ENCODE results near the gene TMED10.
"Not testable (repeated sequence)": the region's sequence is repeated elsewhere in the genome, so short reads cannot be mapped to it uniquely, and the experiment has no call there.

Gene TMED10

DNA sequence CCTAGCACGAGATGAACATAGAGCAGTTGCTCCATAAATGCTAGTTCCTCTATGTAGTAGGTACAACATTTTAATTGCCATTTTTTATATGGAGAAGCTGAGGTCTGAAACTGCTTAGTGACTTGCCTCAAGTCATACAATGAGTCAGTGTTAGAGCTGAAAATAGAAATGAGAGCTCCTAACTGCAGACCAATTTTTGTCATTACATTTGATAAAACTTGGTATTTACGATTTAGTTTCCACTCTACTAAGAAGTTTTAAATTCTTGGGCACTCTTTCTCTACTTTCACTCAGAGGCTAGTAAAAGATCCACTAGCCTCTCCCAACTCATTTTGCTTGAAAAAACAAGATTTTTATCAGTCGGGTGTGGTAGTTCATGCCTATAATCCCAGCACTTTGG, 8.1 kb upstream of the TMED10 start:
- no peak overlapping the region for H3K27ac ChIP-seq (ENCODE audit: low read depth, low read length)

DNA sequence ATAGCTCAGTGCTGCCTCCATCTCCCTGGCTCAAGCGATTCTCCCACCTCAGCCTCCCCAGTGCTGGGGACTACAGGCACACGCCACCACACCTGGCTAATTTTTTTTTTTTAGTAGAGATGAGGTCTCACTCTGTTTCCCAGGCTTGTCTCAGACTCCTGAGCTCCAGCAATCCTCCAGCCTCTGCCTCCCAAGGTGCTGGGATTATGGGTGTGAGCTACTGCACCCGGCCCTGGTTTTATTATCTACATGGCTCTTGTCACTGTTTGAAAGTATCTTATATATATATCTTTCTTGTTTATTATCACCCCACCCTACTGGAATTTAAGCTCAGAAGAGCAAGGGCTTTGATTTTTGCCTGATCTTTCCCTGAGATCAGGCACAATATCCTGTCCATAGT, 7.6 kb upstream of the TMED10 start:
- Histone ChIP-seq H2BK5ac (ENCODE audit: low read length) (no peak overlapping the region), H3K27ac (ENCODE audit: low read depth, low read length) (no peak overlapping the region), H3K4me1 (ENCODE audit: control insufficient read depth, low read depth, low read length) (no peaks in the 10 kb centered on the region), H4K8ac (ENCODE audit: low read depth, low read length) (no peak overlapping the region), H3K79me2 (ENCODE audit: control insufficient read depth, insufficient read depth, low read length) (no peaks in the 10 kb centered on the region), H2AK5ac (ENCODE audit: low read length) (no peak overlapping the region), H3K79me1 (ENCODE audit: low read length) (no peaks in the 10 kb centered on the region), H2BK120ac (ENCODE audit: low read depth, low read length) (no peak overlapping the region), H2BK15ac (replicated peaks; ENCODE audit: low read depth) (no peak overlapping the region), H3K36me3 (ENCODE audit: control insufficient read depth, insufficient read depth, low read length) (no peaks in the 10 kb centered on the region), H3K9ac (ENCODE audit: low read length) (no peak overlapping the region), H3K4me3 (ENCODE audit: low read length) (no peak overlapping the region), H3K56ac (ENCODE audit: low read length) (no peak overlapping the region), H4K5ac (ENCODE audit: low read length) (no peak overlapping the region), H3K27me3 (ENCODE audit: insufficient read depth, low read length, poor library complexity) (no peaks in the 10 kb centered on the region), H3K4ac (ENCODE audit: low read depth, low read length) (no peak overlapping the region), H3K18ac (ENCODE audit: low read length) (no peak overlapping the region), H3K23ac (ENCODE audit: low read length) (no peak overlapping the region), H3K4me2 (ENCODE audit: low read length) (no peak overlapping the region)
- WGBS (ENCODE audit: extremely low coverage, insufficient coverage, low lambda C conversion rate) = no CpG with 5 or more reads among the region's 3 CpGs
- DNase-seq = no peak

More for the DNA sequence above, 8.1 kb upstream of the TMED10 start:
- Histone ChIP-seq H3K27me3 (ENCODE audit: insufficient read depth, low read length, poor library complexity) (no peaks in the 10 kb centered on the region), H2BK5ac (ENCODE audit: low read length) (no peak overlapping the region), H3K9ac (ENCODE audit: low read length) (no peak overlapping the region), H3K23ac (ENCODE audit: low read length) (no peak overlapping the region), H3K4ac (ENCODE audit: low read depth, low read length) (no peak overlapping the region), H3K18ac (ENCODE audit: low read length) (no peak overlapping the region), H4K8ac (ENCODE audit: low read depth, low read length) (no peak overlapping the region), H3K4me3 (ENCODE audit: low read length) (no peak overlapping the region), H3K79me1 (ENCODE audit: low read length) (no peaks in the 10 kb centered on the region), H2BK120ac (ENCODE audit: low read depth, low read length) (no peak overlapping the region), H3K4me2 (ENCODE audit: low read length) (no peak overlapping the region), H2AK5ac (ENCODE audit: low read length) (no peak overlapping the region), H4K5ac (ENCODE audit: low read length) (no peak overlapping the region), H3K36me3 (ENCODE audit: control insufficient read depth, insufficient read depth, low read length) (no peaks in the 10 kb centered on the region), H3K56ac (ENCODE audit: low read length) (no peak overlapping the region), H3K4me1 (ENCODE audit: control insufficient read depth, low read depth, low read length) (no peaks in the 10 kb centered on the region), H3K79me2 (ENCODE audit: control insufficient read depth, insufficient read depth, low read length) (no peaks in the 10 kb centered on the region), H2BK15ac (replicated peaks; ENCODE audit: low read depth) (no peak overlapping the region)
- WGBS (ENCODE audit: extremely low coverage, insufficient coverage, low lambda C conversion rate) = no CpG with 5 or more reads among the region's 3 CpGs
- DNase-seq = no peak

DNA sequence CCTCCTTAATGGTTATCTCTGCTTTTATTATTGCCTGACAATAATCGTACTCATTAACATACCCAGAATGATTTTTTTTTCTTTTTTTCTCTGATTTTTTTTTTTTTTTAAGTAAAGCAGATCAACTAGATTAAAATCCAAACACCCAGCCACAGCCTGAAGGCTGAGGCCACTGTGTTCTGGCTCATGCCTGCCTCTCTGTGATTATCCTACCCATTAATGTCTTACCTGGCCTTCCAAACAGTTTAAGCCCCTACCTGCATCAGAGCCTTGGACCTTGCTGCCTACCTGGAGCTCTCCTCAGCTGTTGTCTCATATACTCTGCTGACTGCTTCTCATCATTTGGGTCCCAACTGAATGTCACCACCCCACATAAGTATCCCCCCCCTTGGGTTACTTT, 6.8 kb upstream of the TMED10 start:
- no peaks in the 10 kb centered on the region for H3K79me1 ChIP-seq (ENCODE audit: low read length)
- H2BK15ac ChIP-seq (replicated peaks; ENCODE audit: low read depth) = no peak overlapping the region
- DNase-seq = no peak
- no peak overlapping the region for H3K56ac ChIP-seq (ENCODE audit: low read length)
- H4K5ac ChIP-seq (ENCODE audit: low read length) = no peak overlapping the region
- H4K8ac ChIP-seq (ENCODE audit: low read depth, low read length) = no peak overlapping the region
- no peak overlapping the region for H3K27ac ChIP-seq (ENCODE audit: low read depth, low read length)
- no peak overlapping the region for H3K4ac ChIP-seq (ENCODE audit: low read depth, low read length)
- H3K23ac ChIP-seq (ENCODE audit: low read length) = no peak overlapping the region
- WGBS (ENCODE audit: extremely low coverage, insufficient coverage, low lambda C conversion rate) = no CpG with 5 or more reads among the region's 1 CpG
- H3K27me3 ChIP-seq (ENCODE audit: insufficient read depth, low read length, poor library complexity) = no peaks in the 10 kb centered on the region
- no peak overlapping the region for H2BK120ac ChIP-seq (ENCODE audit: low read depth, low read length)
- H3K4me2 ChIP-seq (ENCODE audit: low read length) = no peak overlapping the region
- H3K4me3 ChIP-seq (ENCODE audit: low read length) = no peak overlapping the region
- no peak overlapping the region for H2BK5ac ChIP-seq (ENCODE audit: low read length)
- no peaks in the 10 kb centered on the region for H3K79me2 ChIP-seq (ENCODE audit: control insufficient read depth, insufficient read depth, low read length)
- H3K18ac ChIP-seq (ENCODE audit: low read length) = no peak overlapping the region
- no peak overlapping the region for H3K9ac ChIP-seq (ENCODE audit: low read length)
- no peak overlapping the region for H2AK5ac ChIP-seq (ENCODE audit: low read length)
- H3K4me1 ChIP-seq (ENCODE audit: control insufficient read depth, low read depth, low read length) = no peaks in the 10 kb centered on the region
- no peaks in the 10 kb centered on the region for H3K36me3 ChIP-seq (ENCODE audit: control insufficient read depth, insufficient read depth, low read length)

DNA sequence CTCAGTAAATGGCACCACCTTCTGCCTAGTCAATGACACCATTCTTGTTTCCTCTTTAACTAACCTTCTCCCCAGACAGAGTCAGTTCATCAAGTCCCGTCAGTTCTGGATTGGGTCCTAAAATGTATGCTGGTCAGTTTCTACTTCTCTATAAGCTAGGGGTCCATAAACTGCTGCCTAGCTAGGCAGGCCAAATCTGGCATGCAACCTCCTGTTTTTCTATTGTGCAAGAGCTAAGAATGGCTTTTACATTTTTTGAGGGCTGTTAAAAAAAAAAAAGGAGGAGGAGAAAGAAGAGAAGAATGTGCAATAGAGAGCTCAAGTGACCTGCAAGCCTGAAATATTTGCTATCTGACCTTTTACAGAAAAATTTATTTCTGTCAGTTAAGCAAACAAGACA, 6.4 kb upstream of the TMED10 start:
- Histone ChIP-seq H2BK5ac (ENCODE audit: low read length) (no peak overlapping the region), H3K4me1 (ENCODE audit: control insufficient read depth, low read depth, low read length) (no peaks in the 10 kb centered on the region), H3K79me1 (ENCODE audit: low read length) (no peaks in the 10 kb centered on the region), H3K18ac (ENCODE audit: low read length) (no peak overlapping the region), H4K5ac (ENCODE audit: low read length) (no peak overlapping the region), H2BK15ac (replicated peaks; ENCODE audit: low read depth) (no peak overlapping the region), H3K23ac (ENCODE audit: low read length) (no peak overlapping the region), H2AK5ac (ENCODE audit: low read length) (no peak overlapping the region), H3K4me3 (ENCODE audit: low read length) (no peak overlapping the region), H3K4me2 (ENCODE audit: low read length) (no peak overlapping the region), H3K27me3 (ENCODE audit: insufficient read depth, low read length, poor library complexity) (no peaks in the 10 kb centered on the region), H4K8ac (ENCODE audit: low read depth, low read length) (no peak overlapping the region), H3K79me2 (ENCODE audit: control insufficient read depth, insufficient read depth, low read length) (no peaks in the 10 kb centered on the region), H3K4ac (ENCODE audit: low read depth, low read length) (no peak overlapping the region), H3K36me3 (ENCODE audit: control insufficient read depth, insufficient read depth, low read length) (no peaks in the 10 kb centered on the region), H3K9ac (ENCODE audit: low read length) (no peak overlapping the region), H3K56ac (ENCODE audit: low read length) (no peak overlapping the region), H2BK120ac (ENCODE audit: low read depth, low read length) (no peak overlapping the region), H3K27ac (ENCODE audit: low read depth, low read length) (no peak overlapping the region)
- WGBS (ENCODE audit: extremely low coverage, insufficient coverage, low lambda C conversion rate) = no CpG with 5 or more reads among the region's 1 CpG
- DNase-seq = no peak

DNA sequence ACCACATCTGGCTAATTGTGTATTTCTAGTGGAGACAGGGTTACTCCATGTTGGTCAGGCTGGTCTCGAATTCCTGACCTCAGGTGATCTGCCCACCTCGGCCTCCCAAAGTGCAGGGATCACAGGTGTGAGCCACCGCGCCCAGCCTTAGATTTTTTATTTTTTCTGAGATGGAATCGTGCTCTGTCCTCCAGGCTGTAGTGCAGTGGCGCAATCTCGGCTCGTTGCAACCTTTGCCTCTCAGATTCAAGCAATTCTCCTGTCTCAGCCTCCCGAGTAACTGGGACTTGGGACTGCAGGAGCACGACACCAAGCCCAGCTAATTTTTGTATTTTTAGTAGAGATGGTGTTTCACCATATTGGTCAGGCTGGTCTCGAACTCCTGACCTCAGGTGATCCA, 5.8 kb upstream of the TMED10 start:
- not testable (repeated sequence) for H3K56ac ChIP-seq (ENCODE audit: low read length); H4K5ac ChIP-seq (ENCODE audit: low read length); H3K4me3 ChIP-seq (ENCODE audit: low read length); H2BK5ac ChIP-seq (ENCODE audit: low read length); H3K36me3 ChIP-seq (ENCODE audit: control insufficient read depth, insufficient read depth, low read length); H3K9ac ChIP-seq (ENCODE audit: low read length); H2BK15ac ChIP-seq (replicated peaks; ENCODE audit: low read depth); H3K79me1 ChIP-seq (ENCODE audit: low read length); H3K79me2 ChIP-seq (ENCODE audit: control insufficient read depth, insufficient read depth, low read length); H3K4ac ChIP-seq (ENCODE audit: low read depth, low read length); H3K4me1 ChIP-seq (ENCODE audit: control insufficient read depth, low read depth, low read length); H4K8ac ChIP-seq (ENCODE audit: low read depth, low read length); H3K27me3 ChIP-seq (ENCODE audit: insufficient read depth, low read length, poor library complexity); H2AK5ac ChIP-seq (ENCODE audit: low read length); H3K18ac ChIP-seq (ENCODE audit: low read length); H3K4me2 ChIP-seq (ENCODE audit: low read length); H3K27ac ChIP-seq (ENCODE audit: low read depth, low read length); DNase-seq; H2BK120ac ChIP-seq (ENCODE audit: low read depth, low read length); H3K23ac ChIP-seq (ENCODE audit: low read length)
- WGBS (ENCODE audit: extremely low coverage, insufficient coverage, low lambda C conversion rate) = no CpG with 5 or more reads among the region's 11 CpGs

DNA sequence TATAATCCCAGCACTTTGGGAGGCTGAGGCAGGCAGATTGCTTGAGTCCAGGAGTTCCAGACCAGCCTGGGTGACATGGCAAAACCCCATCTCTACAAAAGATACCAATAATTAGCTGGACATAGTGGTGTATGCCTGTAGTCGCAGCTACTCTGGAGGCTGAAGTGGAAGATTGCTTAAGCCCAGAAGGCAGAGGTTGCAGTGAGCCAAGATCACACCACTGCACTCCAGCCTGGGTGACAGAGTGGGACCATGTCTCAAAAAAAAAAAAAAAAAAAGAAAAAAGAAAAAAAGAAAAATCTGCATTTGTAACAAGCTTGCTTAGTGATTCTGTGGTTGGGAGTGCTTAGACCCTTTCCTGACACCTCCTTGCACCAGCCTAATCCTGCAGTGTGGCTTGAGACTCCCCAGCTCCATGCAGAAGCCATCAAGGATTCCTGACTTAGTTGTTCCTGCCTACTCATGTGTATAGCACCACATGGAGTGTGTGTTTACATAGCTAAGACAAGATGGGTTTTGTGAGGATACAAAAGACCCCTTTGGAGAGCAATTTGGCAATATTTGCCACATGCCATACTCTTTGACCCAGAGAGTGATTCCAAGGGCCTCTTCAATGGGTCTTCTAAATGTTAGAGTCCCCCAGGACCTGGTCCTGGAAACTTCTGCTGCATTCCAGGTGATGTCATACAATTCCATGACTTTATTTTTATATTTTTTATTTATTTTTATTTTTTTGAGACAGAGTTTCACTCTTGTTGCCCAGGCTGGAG, 5.1 kb upstream of the TMED10 start:
- no peak overlapping the region for H3K4me2 ChIP-seq (ENCODE audit: low read length)
- no peak overlapping the region for H3K27ac ChIP-seq (ENCODE audit: low read depth, low read length)
- H3K4ac ChIP-seq (ENCODE audit: low read depth, low read length) = no peak overlapping the region

More for the DNA sequence above, 5.1 kb upstream of the TMED10 start:
- H3K23ac ChIP-seq (ENCODE audit: low read length) = no peak overlapping the region
- H3K79me1 ChIP-seq (ENCODE audit: low read length) = no peaks in the 10 kb centered on the region
- H3K4me1 ChIP-seq (ENCODE audit: control insufficient read depth, low read depth, low read length) = no peaks in the 10 kb centered on the region
- H4K5ac ChIP-seq (ENCODE audit: low read length) = no peak overlapping the region
- no peaks in the 10 kb centered on the region for H3K36me3 ChIP-seq (ENCODE audit: control insufficient read depth, insufficient read depth, low read length)
- H2BK120ac ChIP-seq (ENCODE audit: low read depth, low read length) = no peak overlapping the region
- H2AK5ac ChIP-seq (ENCODE audit: low read length) = no peak overlapping the region
- no peaks in the 10 kb centered on the region for H3K79me2 ChIP-seq (ENCODE audit: control insufficient read depth, insufficient read depth, low read length)
- no peak for DNase-seq
- no peak overlapping the region for H3K9ac ChIP-seq (ENCODE audit: low read length)
- H2BK5ac ChIP-seq (ENCODE audit: low read length) = no peak overlapping the region
- no peak overlapping the region for H4K8ac ChIP-seq (ENCODE audit: low read depth, low read length)
- no peak overlapping the region for H3K56ac ChIP-seq (ENCODE audit: low read length)
- H2BK15ac ChIP-seq (replicated peaks; ENCODE audit: low read depth) = no peak overlapping the region
- no peak overlapping the region for H3K18ac ChIP-seq (ENCODE audit: low read length)
- no peak overlapping the region for H3K4me3 ChIP-seq (ENCODE audit: low read length)
- WGBS (ENCODE audit: extremely low coverage, insufficient coverage, low lambda C conversion rate) = no CpG with 5 or more reads among the region's 1 CpG
- H3K27me3 ChIP-seq (ENCODE audit: insufficient read depth, low read length, poor library complexity) = no peaks in the 10 kb centered on the region
